Measurements from ENCODE around the gene USP21. TPM values are rescaled to one million over a fixed set of nuclear protein-coding genes. Genes with fewer than 3 reads are reported as not detected.

The USP21 gene
- total and polyA plus RNA-seq, 9 of the 15 experiments (the other 6 are each of a cell fraction or from before 2014, with no cell fraction given) = 4.9 to 52.4 (median 21.6) TPM

- TF ChIP-seq ZFX (CRISPR knock-in tag; IDR thresholded peaks at IDR 0.05) (0 out of 2 replicates have a peak, but pooled peaks have one; percentile 63), YY1 (IDR thresholded peaks at IDR 0.05; ENCODE audit: borderline replicate concordance in 1 of 3, control insufficient read depth in 1 of 3, extremely low read depth in 1 of 3, insufficient read depth in 3 of 3, insufficient read length in 1 of 3, insufficient replicate concordance in 2 of 3, low read depth in 1 of 3, low read length in 2 of 3) (no peak), ZEB2 (IDR thresholded peaks at IDR 0.05) (0 out of 2 replicates have a peak, but pooled peaks have one; percentile 59), NR4A1 (CRISPR knock-in tag; IDR thresholded peaks at IDR 0.05) (no peak), NR4A1 (tag; IDR thresholded peaks at IDR 0.05) (no peak), MCM5 (IDR thresholded peaks at IDR 0.05; ENCODE audit: low read depth) (no peak), SNIP1 (IDR thresholded peaks at IDR 0.05; ENCODE audit: low read depth) (0 out of 2 replicates have a peak, but pooled peaks have one; percentile 13), BRF2 (IDR thresholded peaks at IDR 0.05; ENCODE audit: borderline replicate concordance, insufficient read depth, insufficient read length) (no peak), TAF7 (tag; IDR thresholded peaks at IDR 0.05) (peak; percentile 53; the same call in 1 of the 2 replicates), MAZ (CRISPR knock-in tag; conservative IDR thresholded peaks at IDR 0.05 in 1 of 2, IDR thresholded peaks at IDR 0.05 in 1 of 2) (peak in 1 of 2 experiments; percentile 15; a peak in 1 of 4 replicates), HBP1 (CRISPR knock-in tag; IDR thresholded peaks at IDR 0.05) (peak; percentile 66; the same call in 1 of the 2 replicates)
These were observed 27.5 kb upstream of the USP21 start (continued) for GRCh38 chr1:161131523-161132409.
